Hepatocyte (in vitro differentiated cells): ENCODE results near the gene CLCN1.

Experiments
- CTCF ChIP-seq: fragments of 200-600 bp; sonication (generic); IDR thresholded peaks from 2 replicates; pipeline ENCODE4 v1.5.1; 2016; ENCODE audit warnings: antibody characterized with exemption, mild to moderate bottlenecking; ENCODE audit not compliant: poor library complexity
- EZH2 ChIP-seq: fragments of 200-600 bp; sonication (generic); IDR thresholded peaks from 2 replicates; pipeline ENCODE4 v1.6.1; 2016; ENCODE audit warnings: antibody characterized with exemption, mild to moderate bottlenecking, borderline replicate concordance

- no peak for TF ChIP-seq EZH2
- no peak for TF ChIP-seq CTCF
These were observed 72.7 kb downstream of the CLCN1 start for GRCh38 chr7:143388491-143389101.
